ENCODE data around the gene C14orf93.

The C14orf93 gene

GRCh38 chr14:23025151-23025814 is 15.3 kb upstream of the C14orf93 start:
- in situ Hi-C loops (cut with MboI; ENCODE audit: low sequenced_read_pairs, unreplicated experiment): no loop called here
- DNase-seq (ENCODE audit: low spot score): no peak
- no peak for TF ChIP-seq CTCF (IDR thresholded peaks at IDR 0.05; ENCODE audit: borderline replicate concordance, control extremely low read depth, extremely low read depth, insufficient read depth, missing control alignments)

DNA sequence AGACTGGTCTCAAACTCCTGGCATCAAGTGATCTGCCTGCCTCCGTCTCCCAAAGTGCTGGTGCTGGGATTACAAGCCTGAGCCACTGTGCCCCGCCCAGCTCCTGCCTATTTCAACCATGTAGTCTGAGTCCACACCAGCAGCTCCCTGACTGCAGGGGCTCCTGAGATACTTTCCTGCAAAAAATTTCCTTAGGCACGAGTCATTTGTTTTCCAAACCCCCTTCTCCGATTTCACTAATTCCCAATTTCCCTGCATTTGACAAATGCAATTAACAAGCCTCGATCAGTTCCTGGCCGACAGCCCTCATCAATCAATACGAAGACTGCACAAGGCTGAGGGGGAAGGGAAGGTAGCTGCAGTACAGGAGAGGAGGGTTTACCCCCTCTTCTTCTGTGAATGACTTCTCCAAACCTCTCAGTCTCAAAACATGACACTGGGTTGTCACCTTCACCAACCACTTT is 14.7 kb upstream of the C14orf93 start:
- DNase-seq (ENCODE audit: low spot score): no peak
- in situ Hi-C loops (cut with MboI; ENCODE audit: low sequenced_read_pairs, unreplicated experiment): no loop called here
- no peak for TF ChIP-seq CTCF (IDR thresholded peaks at IDR 0.05; ENCODE audit: borderline replicate concordance, control extremely low read depth, extremely low read depth, insufficient read depth, missing control alignments)

DNA sequence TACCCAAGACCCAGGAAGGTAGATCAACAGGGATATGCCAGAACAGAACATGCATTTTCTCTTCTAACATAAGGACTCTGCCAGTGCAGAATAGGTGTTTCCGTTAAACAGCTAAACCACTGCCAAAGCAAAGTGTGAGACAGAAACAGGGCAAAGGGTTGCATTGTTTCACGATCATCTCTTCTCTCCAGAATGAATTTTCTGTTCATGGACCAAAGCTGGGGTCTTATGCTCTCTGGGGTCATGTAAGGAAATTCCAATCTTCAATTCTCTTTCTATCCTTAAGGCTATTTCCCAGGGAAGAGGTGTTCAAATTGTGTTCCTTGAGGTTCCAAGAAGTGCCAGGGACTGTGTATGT is 13.8 kb upstream of the C14orf93 start:
- no peak for TF ChIP-seq CTCF (IDR thresholded peaks at IDR 0.05; ENCODE audit: borderline replicate concordance, control extremely low read depth, extremely low read depth, insufficient read depth, missing control alignments)
- in situ Hi-C loops (cut with MboI; ENCODE audit: low sequenced_read_pairs, unreplicated experiment): no loop called here
- no peak for DNase-seq (ENCODE audit: low spot score)

GRCh38 chr14:23023022-23023794 is 13.3 kb upstream of the C14orf93 start:
- in situ Hi-C loops (cut with MboI; ENCODE audit: low sequenced_read_pairs, unreplicated experiment): no loop called here
- DNase-seq (ENCODE audit: low spot score): no peak
- TF ChIP-seq CTCF (IDR thresholded peaks at IDR 0.05; ENCODE audit: borderline replicate concordance, control extremely low read depth, extremely low read depth, insufficient read depth, missing control alignments): no peak

DNA sequence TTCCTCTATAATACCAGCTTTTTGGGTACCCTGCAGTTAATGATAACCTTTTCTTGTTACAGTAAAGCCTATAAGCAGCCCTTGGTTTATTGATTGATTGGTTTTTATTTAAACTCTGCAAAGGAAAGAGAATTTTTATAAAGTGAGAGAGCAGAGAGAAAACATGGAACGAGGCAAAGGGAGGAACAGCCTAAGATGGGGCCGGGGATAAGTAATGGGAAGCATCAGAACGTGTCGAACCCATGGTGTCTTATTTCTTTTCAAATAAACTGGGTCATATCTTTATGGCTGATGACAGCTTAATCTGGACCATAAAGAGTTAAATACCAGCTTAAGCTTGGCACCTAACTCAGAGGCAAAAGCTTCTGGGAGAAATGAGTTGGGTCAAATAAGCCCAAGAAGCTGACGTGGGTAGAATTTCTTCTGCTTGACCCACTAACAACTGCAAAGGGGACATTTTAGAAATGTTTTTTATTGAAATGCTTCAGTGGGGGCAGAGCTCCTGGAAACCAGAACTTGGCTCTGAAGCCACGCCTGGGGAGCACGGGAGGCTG is 12.0 kb upstream of the C14orf93 start:
- in situ Hi-C loops (cut with MboI; ENCODE audit: low sequenced_read_pairs, unreplicated experiment): no loop called here
- TF ChIP-seq CTCF (IDR thresholded peaks at IDR 0.05; ENCODE audit: borderline replicate concordance, control extremely low read depth, extremely low read depth, insufficient read depth, missing control alignments): no peak
- DNase-seq (ENCODE audit: low spot score): no peak

DNA sequence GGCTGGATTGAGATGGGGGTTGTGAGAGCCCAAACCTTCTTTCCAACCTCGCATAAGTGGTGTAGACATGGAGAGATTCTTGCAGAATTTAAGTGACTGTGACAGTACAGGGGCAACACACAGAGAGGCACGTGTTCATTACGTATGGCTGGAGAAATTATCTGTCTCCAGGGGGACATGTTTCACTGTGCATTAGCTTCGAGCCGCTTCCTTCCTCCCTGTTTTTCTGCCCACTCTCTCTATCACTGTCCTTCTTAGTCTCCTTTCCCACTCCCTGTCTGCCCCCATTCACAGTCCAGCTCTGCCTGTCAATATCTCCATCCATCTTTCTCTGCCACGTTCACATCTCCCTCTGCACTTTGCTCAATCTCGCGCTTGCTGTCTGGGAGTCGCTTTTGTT is 11.5 kb upstream of the C14orf93 start:
- TF ChIP-seq CTCF (IDR thresholded peaks at IDR 0.05; ENCODE audit: borderline replicate concordance, control extremely low read depth, extremely low read depth, insufficient read depth, missing control alignments): no peak
- no peak for DNase-seq (ENCODE audit: low spot score)
- in situ Hi-C loops (cut with MboI; ENCODE audit: low sequenced_read_pairs, unreplicated experiment): no loop called here
